Neural cell (in vitro differentiated cells): ENCODE measurements around the gene CLPSL2.

Experiments
- CTCF ChIP-seq: fragments of 450-650 bp; IDR thresholded peaks from 2 replicates; pipeline ENCODE4 v1.5.1; 2014; ENCODE audit warnings: antibody characterized with exemption, mild to moderate bottlenecking, moderate library complexity; ENCODE audit not compliant: poor library complexity, severe bottlenecking
- EP300 ChIP-seq: fragments of 450-650 bp; conservative IDR thresholded peaks from 2 replicates; pipeline ENCODE4 v1.6.1; 2014; ENCODE audit warnings: antibody characterized with exemption, mild to moderate bottlenecking, moderate library complexity; ENCODE audit not compliant: poor library complexity, severe bottlenecking
- REST ChIP-seq: IDR thresholded peaks from 2 replicates; pipeline ENCODE4 v1.6.1; 2012; ENCODE audit warnings: borderline replicate concordance
- SMC3 ChIP-seq: fragments of 450-650 bp; conservative IDR thresholded peaks from 2 replicates; pipeline ENCODE4 v1.6.1; 2014; ENCODE audit warnings: antibody characterized with exemption, mild to moderate bottlenecking, moderate library complexity; ENCODE audit not compliant: poor library complexity
- TAF1 ChIP-seq: IDR thresholded peaks from 2 replicates; pipeline ENCODE4 v1.6.1; 2012; ENCODE audit warnings: low read depth

DNA sequence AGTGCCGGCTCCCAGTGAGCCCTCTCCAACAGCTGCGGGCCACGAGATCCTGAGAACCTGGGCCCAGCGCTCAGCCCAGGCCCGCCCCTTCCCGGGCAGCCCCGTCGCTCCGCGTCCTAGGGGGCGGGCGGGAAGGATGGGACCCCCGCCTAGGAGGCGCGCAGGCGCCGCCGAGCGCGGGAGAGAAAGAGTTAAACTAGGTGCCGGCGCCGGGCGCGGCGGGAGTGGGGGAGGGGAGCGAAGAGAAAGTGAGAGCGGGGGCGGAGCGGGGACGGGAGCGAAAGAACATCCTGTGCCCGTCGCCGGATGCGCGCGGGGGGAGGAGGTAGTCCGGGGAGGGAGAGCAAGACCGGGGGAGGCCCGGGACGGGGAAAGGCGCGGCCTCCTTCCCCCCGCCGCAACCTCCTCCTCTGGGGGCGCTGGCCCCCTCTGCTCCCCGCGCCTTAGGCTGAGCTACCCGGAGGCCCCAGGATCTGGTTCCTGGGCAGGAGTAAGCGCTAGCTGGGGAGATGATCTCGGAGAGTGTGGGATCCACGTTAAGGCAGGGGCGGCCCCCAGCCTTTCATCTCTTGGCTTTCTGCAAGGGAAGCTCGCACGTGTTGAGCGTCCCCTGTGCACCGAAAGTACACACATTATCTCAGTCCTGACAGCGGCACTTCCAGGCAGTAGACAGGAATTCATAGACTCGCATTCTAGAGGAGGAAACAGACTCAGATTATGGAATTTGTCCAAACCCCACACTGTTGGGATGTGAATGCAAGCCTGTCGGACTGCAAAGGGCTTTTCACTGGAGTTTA, 44.5 kb upstream of the CLPSL2 start:
- TF ChIP-seq SMC3 (peak; percentile 35), EP300 (peak; percentile 57), REST (no peak), TAF1 (no peak), CTCF (peak; percentile 37)
